Activated B cell treated with CpG ODN at 0.5 μM for 24 hours (primary cell): ENCODE measurements around the gene MALSU1. TPM values are rescaled to one million over a fixed set of nuclear protein-coding genes. Genes with fewer than 3 reads are reported as not detected.

Experiments
- ATAC-seq: fragments of 200-7000 bp; cut with Tn5 transposase; one replicate; pipeline ENCODE4 v1.10.0; 2021; ENCODE audit warnings: low read depth, mild to moderate bottlenecking, moderate library complexity
- CTCF ChIA-PET: fragments of 350-600 bp; sonication (Branson Sonifier 250); formaldehyde crosslinking; loops from one replicate; lab custom pipeline; 2021; ENCODE audit warnings: antibody characterized with exemption; lab: Charles Lee
- POLR2A ChIA-PET: fragments of 350-600 bp; sonication (Branson Sonifier 250); formaldehyde crosslinking; loops from one replicate; lab custom pipeline; 2021; ENCODE audit warnings: antibody characterized with exemption; lab: Charles Lee
- DNase-seq: peaks from one replicate; pipeline ENCODE4 v3.0.0; 2022
- H3K27ac Mint-ChIP-seq: one replicate; pipeline ENCODE4 v1.8.0; 2020; ENCODE audit warnings: mixed read lengths
- H3K27me3 Mint-ChIP-seq: one replicate; pipeline ENCODE4 v1.8.0; 2021; ENCODE audit warnings: mixed read lengths
- H3K36me3 Mint-ChIP-seq: one replicate; pipeline ENCODE4 v1.8.0; 2021; ENCODE audit warnings: low read depth, mixed read lengths
- H3K4me1 Mint-ChIP-seq: one replicate; pipeline ENCODE4 v1.8.0; 2021; ENCODE audit warnings: mixed read lengths
- H3K4me3 Mint-ChIP-seq: one replicate; pipeline ENCODE4 v1.8.0; 2020; ENCODE audit warnings: mild to moderate bottlenecking, mixed read lengths
- H3K9me3 Mint-ChIP-seq: one replicate; pipeline ENCODE4 v1.8.0; 2020; ENCODE audit warnings: mixed read lengths
- CTCF ChIP-seq: fragments of 200-600 bp; IDR thresholded peaks from one replicate; pipeline ENCODE4 v1.8.0; 2022; ENCODE audit warnings: antibody characterized with exemption, mild to moderate bottlenecking
- intact Hi-C: fragments of 100-400 bp; cut with micrococcal nuclease; formaldehyde crosslinking; loops from one replicate; pipeline ENCODE4 v1.15.1; 2024
- total RNA-seq: library from RNA; stranded (reverse); gene quantifications from 2 replicates; pipeline ENCODE4 v1.2.3, GENCODE V29; 2022

Gene MALSU1
- total RNA-seq, 1 donor from 2014 or later: 42.6 TPM

DNA sequence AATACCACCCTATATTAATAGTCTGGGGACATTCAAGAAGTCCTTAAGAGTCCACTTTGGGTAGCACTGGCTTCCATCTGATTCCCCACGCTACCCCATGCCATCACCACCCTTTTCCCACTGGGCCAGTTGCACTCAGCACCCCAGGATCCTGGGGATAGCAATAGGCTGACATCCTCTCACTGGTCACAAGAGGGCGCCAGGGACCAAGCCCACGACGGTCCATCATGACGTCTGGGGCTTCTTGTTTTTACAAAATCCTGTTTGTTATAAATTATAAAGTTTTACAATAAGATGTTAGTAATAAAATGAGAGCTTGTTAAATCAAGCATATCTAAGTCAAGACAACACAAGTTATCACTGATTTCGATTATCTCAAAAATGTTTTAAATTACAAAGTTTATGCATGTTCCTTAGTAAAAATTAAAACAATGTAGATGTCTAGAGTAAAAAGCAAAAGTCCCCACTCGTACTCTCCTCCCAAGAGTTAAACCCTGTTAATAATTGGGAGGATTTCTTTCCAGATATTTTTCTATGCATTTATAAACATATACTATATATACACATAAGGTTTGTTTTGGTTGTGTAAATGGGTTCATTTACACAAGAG is 37.2 kb upstream of the MALSU1 start:
- intact Hi-C loops: loop anchor here (2.0 kb wide), 1 partner anchor 15 kb away; no protein-coding TSS in a partner anchor
- Mint-ChIP-seq H3K27ac (no peak overlapping the region), H3K4me1 (no peaks in the 10 kb centered on the region), H3K9me3 (no peaks in the 10 kb centered on the region), H3K4me3 (no peak overlapping the region), H3K36me3 (no peaks in the 10 kb centered on the region), H3K27me3 (peaks cover 2% of the 10 kb centered on the region)
- ChIA-PET CTCF (interaction anchor here (0.7 to 3.1 kb wide), 3 partner anchors 9 to 35 kb away, joined by 3 to 23 read pairs (median 4); no protein-coding TSS in a partner anchor), POLR2A (no interaction called here)
- ATAC-seq: peak; percentile 79
- TF ChIP-seq CTCF: no peak
- no peak for DNase-seq

- Mint-ChIP-seq H3K9me3 (peaks cover 5% of the 10 kb centered on the region), H3K27ac (no peak overlapping the region), H3K4me1 (no peaks in the 10 kb centered on the region), H3K27me3 (no peaks in the 10 kb centered on the region), H3K36me3 (no peaks in the 10 kb centered on the region), H3K4me3 (no peak overlapping the region)
- intact Hi-C loops: no loop called here
- DNase-seq: no peak
- TF ChIP-seq CTCF: no peak
- no peak for ATAC-seq
- ChIA-PET CTCF (interaction anchor here (3.1 kb wide), 1 partner anchor 8 kb away, joined by 23 read pairs; no protein-coding TSS in a partner anchor), POLR2A (no interaction called here)
Observed at GRCh38 chr7:23264916-23265458, 34.2 kb upstream of the MALSU1 start.

DNA sequence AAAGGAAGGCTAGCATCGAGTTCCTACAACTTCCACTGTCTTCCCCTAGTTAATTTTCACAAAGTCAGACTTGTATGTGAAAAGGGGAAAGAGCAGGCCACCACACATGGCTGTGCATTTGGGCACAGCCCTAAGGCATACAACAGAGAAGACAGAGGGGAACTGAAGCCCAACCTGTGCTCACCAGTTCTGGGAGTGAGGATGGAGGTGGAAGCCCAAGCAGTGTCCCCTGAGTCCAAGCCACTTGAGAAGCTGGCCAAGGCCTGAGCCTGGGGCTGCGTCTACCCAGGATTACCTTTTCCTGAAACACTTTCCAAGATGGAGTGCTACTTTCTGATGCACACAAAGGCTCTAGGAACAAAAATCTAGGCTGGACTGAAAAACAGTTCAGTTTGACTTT is 32.2 kb upstream of the MALSU1 start:
- ChIA-PET POLR2A (no interaction called here), CTCF (no interaction called here)
- ATAC-seq (no peak), DNase-seq (no peak)
- no peaks in the 10 kb centered on the region for H3K36me3 Mint-ChIP-seq
- no peaks in the 10 kb centered on the region for H3K4me1 Mint-ChIP-seq
- no peak overlapping the region for H3K4me3 Mint-ChIP-seq
- H3K27me3 Mint-ChIP-seq: no peaks in the 10 kb centered on the region
- peaks cover 5% of the 10 kb centered on the region for H3K9me3 Mint-ChIP-seq
- TF ChIP-seq CTCF: no peak
- intact Hi-C loops: no loop called here
- no peak overlapping the region for H3K27ac Mint-ChIP-seq

DNA sequence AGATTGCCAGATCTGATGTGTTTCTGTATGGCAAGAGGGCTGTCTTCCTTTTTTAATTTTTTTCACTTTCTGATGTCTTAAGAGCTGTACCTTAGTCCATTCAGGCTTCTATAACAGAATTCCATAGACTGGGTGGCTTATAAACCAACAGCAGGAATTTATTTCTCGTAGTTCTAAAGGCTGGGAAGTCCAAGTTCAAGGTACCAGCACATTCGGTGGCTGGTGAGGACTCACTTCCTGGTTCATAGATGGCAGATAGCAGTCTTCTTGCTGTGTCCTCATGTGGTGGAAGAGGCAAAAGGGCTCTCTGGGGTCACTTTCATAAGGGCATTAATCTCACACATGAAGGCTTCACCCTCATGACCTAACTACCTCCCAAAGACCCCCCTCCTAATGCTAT is 31.8 kb upstream of the MALSU1 start:
- intact Hi-C loops: no loop called here
- Mint-ChIP-seq H3K27ac (no peak overlapping the region), H3K9me3 (peaks cover 5% of the 10 kb centered on the region), H3K4me1 (no peaks in the 10 kb centered on the region), H3K4me3 (no peak overlapping the region), H3K36me3 (no peaks in the 10 kb centered on the region), H3K27me3 (no peaks in the 10 kb centered on the region)
- TF ChIP-seq CTCF: no peak
- ChIA-PET POLR2A (no interaction called here), CTCF (no interaction called here)
- ATAC-seq (no peak), DNase-seq (no peak)

DNA sequence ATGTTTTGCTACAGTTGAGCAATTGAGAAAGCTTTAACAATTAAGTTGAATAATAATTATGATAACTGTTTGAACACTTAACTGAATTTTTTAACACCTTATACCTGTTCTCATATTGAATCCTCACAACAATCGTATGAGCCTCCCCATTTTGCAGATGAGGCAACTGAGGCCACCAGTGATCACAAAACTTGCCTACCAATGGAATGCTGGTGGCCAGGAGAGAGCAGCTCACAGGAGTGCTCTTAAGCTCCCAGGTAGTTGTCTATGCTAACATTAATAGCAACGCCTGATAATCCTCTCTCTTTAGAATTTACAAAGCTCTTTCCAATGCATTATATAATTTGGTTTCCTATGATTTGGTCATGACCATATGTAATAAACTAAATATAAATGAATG is 31.0 kb upstream of the MALSU1 start:
- peaks cover 5% of the 10 kb centered on the region for H3K9me3 Mint-ChIP-seq
- H3K27me3 Mint-ChIP-seq: no peaks in the 10 kb centered on the region
- H3K27ac Mint-ChIP-seq: no peak overlapping the region
- intact Hi-C loops: no loop called here
- H3K4me1 Mint-ChIP-seq: peaks cover 4% of the 10 kb centered on the region
- ATAC-seq (no peak), DNase-seq (no peak)
- ChIA-PET POLR2A (no interaction called here), CTCF (interaction anchor here (0.9 kb wide), 1 partner anchor 195 kb away, joined by 4 read pairs; no protein-coding TSS in a partner anchor)
- H3K4me3 Mint-ChIP-seq: no peak overlapping the region
- H3K36me3 Mint-ChIP-seq: no peaks in the 10 kb centered on the region
- TF ChIP-seq CTCF: no peak
